Right lobe of liver (tissue), 4 donors: ENCODE data around the gene COPG2.

Experiments
- POLR2A ChIP-seq: fragments of 450-650 bp; IDR thresholded peaks from one replicate; pipeline ENCODE4 v1.6.1; 2017; ENCODE audit warnings: antibody characterized with exemption, mild to moderate bottlenecking
- TF ChIP-seq, protein P1 (sequence below), 4 donors: fragments of 200-600 bp in 3 of 4; fragments of 450-650 bp in 1 of 4; IDR thresholded peaks; one replicate each; pipeline versions ENCODE4 v1.5.1 to v1.8.0; 2016 to 2022; ENCODE audit warnings: antibody characterized with exemption in 4 of 4, mild to moderate bottlenecking in 2 of 4
- donor health status: DM: no; HTN: no; CAD: no.
- donor health status: DM: no; HTN: no; CAD: no.
- donor health status: DM: no; HTN: yes; CAD: no.

DNA sequence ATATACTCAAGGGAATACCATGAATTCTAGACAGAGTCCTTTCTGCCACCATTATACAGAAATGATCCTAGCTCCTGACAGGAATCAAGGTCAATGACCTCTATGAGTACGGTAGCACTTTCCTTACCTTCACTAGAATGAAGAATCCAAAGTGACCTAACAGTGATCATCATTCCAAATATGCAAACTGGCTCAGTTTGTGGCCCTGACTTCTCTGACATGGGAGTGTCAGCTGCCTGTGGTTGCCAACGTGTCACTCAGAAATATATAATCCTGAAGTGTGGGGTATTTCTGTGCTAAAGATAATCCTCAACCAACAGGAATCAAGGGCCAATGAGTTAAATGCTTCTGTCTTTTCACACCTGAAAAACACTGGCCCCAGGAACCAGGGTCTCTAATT, 45.7 kb downstream of the COPG2 start:
- no peak for TF ChIP-seq POLR2A
- TF ChIP-seq, protein P1, sequence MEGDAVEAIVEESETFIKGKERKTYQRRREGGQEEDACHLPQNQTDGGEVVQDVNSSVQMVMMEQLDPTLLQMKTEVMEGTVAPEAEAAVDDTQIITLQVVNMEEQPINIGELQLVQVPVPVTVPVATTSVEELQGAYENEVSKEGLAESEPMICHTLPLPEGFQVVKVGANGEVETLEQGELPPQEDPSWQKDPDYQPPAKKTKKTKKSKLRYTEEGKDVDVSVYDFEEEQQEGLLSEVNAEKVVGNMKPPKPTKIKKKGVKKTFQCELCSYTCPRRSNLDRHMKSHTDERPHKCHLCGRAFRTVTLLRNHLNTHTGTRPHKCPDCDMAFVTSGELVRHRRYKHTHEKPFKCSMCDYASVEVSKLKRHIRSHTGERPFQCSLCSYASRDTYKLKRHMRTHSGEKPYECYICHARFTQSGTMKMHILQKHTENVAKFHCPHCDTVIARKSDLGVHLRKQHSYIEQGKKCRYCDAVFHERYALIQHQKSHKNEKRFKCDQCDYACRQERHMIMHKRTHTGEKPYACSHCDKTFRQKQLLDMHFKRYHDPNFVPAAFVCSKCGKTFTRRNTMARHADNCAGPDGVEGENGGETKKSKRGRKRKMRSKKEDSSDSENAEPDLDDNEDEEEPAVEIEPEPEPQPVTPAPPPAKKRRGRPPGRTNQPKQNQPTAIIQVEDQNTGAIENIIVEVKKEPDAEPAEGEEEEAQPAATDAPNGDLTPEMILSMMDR (IDR thresholded peaks at IDR 0.05): no peak
